Fibroblast of pulmonary artery (primary cell): ENCODE data around the gene ANKRD42.

Experiments used
- DNase-seq: peaks from one replicate; pipeline ENCODE4 v3.0.0-alpha.2; 2010; ENCODE audit warnings: low read depth
- H3K4me3 ChIP-seq: replicated peaks from 2 replicates; pipeline ENCODE4 v1.5.1; 2011; ENCODE audit warnings: low read depth, mild to moderate bottlenecking, control low read depth, low read length, moderate library complexity
- TF ChIP-seq, protein P1 (sequence below): IDR thresholded peaks from 2 replicates; pipeline ENCODE4 v1.5.1; 2011; ENCODE audit warnings: mild to moderate bottlenecking, control low read depth, low read length, inconsistent platforms; ENCODE audit errors: missing control alignments

Gene ANKRD42

DNA sequence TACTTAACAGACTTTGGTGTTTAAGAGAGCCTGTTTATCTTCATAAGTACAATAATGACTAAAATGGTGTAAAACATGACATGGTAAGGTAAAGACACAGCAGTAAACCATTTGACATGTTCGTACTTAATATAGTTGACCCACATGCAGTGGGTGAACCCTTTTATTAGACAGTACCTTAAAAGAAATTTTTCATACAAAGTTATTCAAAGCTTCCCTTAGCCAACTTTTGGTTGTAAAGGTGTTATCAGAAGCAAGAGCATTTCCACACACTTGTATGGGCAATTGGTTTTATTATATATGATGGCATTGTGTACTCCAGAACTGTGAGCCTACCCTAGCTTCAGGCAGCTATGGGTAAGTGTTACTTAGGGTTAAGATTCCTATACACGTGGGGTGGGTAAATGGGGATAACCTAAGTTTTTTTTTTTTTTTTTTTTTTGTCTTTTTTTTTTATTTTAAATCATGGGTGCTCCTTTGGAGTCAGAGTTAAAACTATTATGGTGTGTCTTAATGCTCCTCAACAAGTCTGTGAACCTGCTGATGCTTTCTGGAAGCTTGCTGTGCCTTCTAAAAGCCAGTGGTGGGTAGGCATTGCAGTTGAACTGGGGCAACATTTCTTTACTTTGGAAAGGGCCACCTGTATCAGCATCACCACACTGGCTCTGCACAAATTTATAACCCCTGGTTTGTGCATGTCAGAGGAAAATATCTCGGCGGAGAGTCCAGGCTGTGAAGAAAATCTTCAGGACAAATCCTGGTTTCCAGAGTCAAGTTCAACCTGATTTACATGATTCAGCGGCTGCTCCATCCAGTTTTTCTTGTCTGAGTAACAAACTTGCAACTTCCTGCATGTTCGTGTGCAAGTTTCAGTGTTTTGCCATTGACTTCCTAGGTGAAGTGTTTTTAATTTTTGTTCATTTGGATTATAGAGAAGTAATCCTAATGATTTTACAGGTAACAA, 33.3 kb upstream of the ANKRD42 start:
- peak overlapping the region; percentile 97 for H3K4me3 ChIP-seq
- DNase-seq = peak; percentile 42
- TF ChIP-seq, protein P1, sequence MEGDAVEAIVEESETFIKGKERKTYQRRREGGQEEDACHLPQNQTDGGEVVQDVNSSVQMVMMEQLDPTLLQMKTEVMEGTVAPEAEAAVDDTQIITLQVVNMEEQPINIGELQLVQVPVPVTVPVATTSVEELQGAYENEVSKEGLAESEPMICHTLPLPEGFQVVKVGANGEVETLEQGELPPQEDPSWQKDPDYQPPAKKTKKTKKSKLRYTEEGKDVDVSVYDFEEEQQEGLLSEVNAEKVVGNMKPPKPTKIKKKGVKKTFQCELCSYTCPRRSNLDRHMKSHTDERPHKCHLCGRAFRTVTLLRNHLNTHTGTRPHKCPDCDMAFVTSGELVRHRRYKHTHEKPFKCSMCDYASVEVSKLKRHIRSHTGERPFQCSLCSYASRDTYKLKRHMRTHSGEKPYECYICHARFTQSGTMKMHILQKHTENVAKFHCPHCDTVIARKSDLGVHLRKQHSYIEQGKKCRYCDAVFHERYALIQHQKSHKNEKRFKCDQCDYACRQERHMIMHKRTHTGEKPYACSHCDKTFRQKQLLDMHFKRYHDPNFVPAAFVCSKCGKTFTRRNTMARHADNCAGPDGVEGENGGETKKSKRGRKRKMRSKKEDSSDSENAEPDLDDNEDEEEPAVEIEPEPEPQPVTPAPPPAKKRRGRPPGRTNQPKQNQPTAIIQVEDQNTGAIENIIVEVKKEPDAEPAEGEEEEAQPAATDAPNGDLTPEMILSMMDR = no peak

DNA sequence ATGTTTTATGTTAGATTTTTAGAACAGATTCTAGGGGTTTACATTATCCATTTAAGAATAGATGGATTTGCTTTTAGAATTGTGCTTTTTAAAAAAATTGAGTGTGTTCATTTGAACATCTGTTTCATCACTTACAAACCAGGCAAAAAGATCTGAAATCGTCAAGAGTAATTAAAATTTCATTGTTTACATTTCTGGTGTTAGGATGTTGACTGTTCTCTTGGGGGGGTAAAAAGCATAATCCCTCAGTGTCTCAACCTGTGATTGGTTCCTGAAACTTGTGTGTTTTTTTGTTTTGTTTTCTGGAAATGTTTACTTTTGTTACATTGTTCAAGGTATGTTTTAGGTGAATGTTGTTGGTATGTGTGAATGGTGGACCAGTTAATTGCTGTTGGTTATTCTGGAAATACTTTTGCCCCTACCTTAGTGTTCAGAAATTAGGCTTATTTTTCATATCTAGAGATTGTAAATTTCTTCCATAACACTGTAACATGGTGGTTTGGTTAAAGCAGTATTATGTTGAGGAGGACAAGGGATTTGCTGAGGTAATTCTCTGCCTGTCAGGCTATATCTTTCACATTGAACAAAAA, 31.8 kb upstream of the ANKRD42 start:
- TF ChIP-seq, protein P1 = no peak
- no peak for DNase-seq
- no peak overlapping the region for H3K4me3 ChIP-seq

DNA sequence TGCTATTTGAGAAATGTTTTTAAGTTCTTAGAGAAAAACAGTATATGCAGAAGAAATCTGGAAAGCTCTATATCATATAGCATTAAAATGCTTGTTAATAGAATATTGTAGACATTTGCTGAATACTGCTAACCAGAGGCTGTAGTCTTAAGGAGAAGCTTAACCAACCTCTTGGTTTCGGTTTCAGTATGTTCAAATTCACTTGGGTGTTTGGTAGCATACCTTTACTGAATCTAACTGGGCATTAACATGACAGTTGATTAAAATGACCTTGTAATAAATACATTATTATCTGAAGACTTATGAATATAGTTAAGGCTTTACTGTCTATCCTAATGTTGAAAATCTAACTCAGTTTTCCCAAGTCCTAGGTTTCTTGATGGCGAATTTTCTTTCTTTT, 31.1 kb upstream of the ANKRD42 start:
- TF ChIP-seq, protein P1 = no peak
- no peak for DNase-seq
- H3K4me3 ChIP-seq = no peak overlapping the region

DNA sequence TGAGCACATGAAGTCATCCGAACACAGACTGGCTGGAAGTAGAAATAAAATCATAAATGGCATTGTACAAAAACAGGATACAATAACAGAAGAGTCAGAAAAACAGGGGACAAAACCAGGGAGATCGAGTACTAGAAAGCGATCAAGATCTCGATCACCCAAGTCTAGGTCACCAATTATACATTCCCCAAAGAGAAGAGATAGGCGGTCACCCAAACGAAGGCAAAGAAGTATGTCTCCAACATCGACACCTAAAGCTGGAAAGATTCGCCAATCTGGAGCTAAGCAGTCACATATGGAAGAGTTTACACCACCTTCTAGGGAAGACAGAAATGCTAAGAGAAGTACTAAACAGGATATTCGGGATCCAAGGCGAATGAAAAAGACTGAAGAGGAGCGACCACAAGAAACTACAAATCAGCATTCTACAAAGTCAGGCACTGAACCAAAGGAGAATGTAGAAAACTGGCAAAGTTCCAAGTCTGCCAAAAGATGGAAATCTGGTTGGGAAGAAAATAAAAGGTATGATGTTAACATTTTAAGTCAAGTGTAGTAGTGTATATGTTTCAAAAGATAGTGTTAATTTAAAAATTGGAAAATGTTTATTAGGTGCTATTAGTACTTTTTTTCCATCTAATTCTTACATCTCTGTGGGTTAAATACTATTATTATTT, 27.2 kb upstream of the ANKRD42 start:
- TF ChIP-seq, protein P1 = no peak
- DNase-seq = no peak
- H3K4me3 ChIP-seq = no peak overlapping the region

DNA sequence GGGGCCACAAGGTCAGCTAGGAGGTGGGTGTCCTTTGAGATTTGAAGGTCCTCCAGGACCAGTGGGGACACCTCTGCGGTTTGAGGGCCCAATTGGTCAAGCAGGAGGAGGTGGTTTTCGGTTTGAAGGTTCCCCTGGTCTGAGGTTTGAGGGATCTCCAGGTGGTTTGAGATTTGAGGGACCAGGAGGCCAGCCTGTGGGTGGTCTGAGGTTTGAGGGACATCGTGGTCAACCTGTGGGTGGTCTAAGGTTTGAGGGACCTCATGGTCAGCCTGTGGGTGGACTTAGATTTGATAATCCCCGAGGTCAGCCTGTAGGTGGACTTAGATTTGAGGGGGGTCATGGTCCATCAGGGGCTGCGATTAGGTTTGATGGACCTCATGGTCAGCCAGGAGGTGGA, 24.8 kb upstream of the ANKRD42 start:
- TF ChIP-seq, protein P1 = no peak
- DNase-seq = no peak
- H3K4me3 ChIP-seq = no peak overlapping the region

DNA sequence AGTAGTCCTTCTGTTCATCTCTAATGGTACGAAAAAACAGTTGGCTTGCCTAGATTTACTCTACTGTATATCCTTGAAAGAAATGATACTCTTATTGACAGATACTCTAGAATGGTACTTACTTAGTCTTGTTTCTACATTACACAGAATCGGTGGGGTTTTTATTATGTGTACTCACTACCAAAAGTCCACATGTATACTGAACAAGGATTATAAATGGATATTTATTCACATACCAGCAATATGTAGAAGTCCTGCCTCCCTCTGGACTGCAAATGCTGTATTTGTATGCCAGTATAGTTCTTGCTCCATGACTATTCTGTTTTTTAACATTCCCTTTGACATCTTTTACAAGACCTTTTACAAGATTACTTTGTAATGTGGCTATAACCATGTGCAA, 22.6 kb upstream of the ANKRD42 start:
- H3K4me3 ChIP-seq = peak overlapping the region; percentile 17
- TF ChIP-seq, protein P1 = no peak
- no peak for DNase-seq
